ENCODE results near the gene GABRR2.
"Not testable (repeated sequence)": the region's sequence is repeated elsewhere in the genome, so short reads cannot be mapped to it uniquely, and the experiment has no call there.

GABRR2 gene

GRCh38 chr6:89310929-89311328, 4.2 kb downstream of the GABRR2 start:
- H3K9me3 Mint-ChIP-seq = no peaks in the 10 kb centered on the region
- no peak overlapping the region for H3K27ac Mint-ChIP-seq
- H3K4me3 Mint-ChIP-seq = no peak overlapping the region
- no peaks in the 10 kb centered on the region for H3K27me3 Mint-ChIP-seq
- H3K36me3 Mint-ChIP-seq = peaks cover 14% of the 10 kb centered on the region
- no peak for ATAC-seq
- H3K4me1 Mint-ChIP-seq = peaks cover 15% of the 10 kb centered on the region

- Mint-ChIP-seq H3K9me3 (no peaks in the 10 kb centered on the region), H3K27ac (no peak overlapping the region), H3K27me3 (no peaks in the 10 kb centered on the region)
Measured at GRCh38 chr6:89308525-89309395, 6.3 kb downstream of the GABRR2 start.

GRCh38 chr6:89304517-89304916, 10.6 kb downstream of the GABRR2 start:
- H3K4me3 Mint-ChIP-seq, H3K9me3 Mint-ChIP-seq, ATAC-seq, H3K27ac Mint-ChIP-seq, H3K27me3 Mint-ChIP-seq, H3K4me1 Mint-ChIP-seq, H3K36me3 Mint-ChIP-seq: not testable (repeated sequence)

More at GRCh38 chr6:89308525-89309395, 6.3 kb downstream of the GABRR2 start:
- H3K4me3 Mint-ChIP-seq = no peak overlapping the region
- ATAC-seq = no peak
- H3K4me1 Mint-ChIP-seq = peaks cover 15% of the 10 kb centered on the region
- no peaks in the 10 kb centered on the region for H3K36me3 Mint-ChIP-seq

- Mint-ChIP-seq H3K4me3 (no peak overlapping the region), H3K36me3 (peaks cover 8% of the 10 kb centered on the region), H3K27me3 (no peaks in the 10 kb centered on the region), H3K9me3 (no peaks in the 10 kb centered on the region), H3K4me1 (peaks cover 13% of the 10 kb centered on the region), H3K27ac (no peak overlapping the region)
- no peak for ATAC-seq
Measured at GRCh38 chr6:89302936-89303335, 12.2 kb downstream of the GABRR2 start.

GRCh38 chr6:89302195-89302770, 12.8 kb downstream of the GABRR2 start:
- no peak overlapping the region for H3K4me3 Mint-ChIP-seq
- peaks cover 19% of the 10 kb centered on the region for H3K4me1 Mint-ChIP-seq
- H3K36me3 Mint-ChIP-seq = peaks cover 8% of the 10 kb centered on the region
- ATAC-seq = no peak
- H3K27ac Mint-ChIP-seq = no peak overlapping the region
- H3K27me3 Mint-ChIP-seq = no peaks in the 10 kb centered on the region
- no peaks in the 10 kb centered on the region for H3K9me3 Mint-ChIP-seq

GRCh38 chr6:89301586-89302194, 13.4 kb downstream of the GABRR2 start:
- Mint-ChIP-seq H3K4me1 (peaks cover 19% of the 10 kb centered on the region), H3K36me3 (peaks cover 8% of the 10 kb centered on the region), H3K9me3 (no peaks in the 10 kb centered on the region), H3K27ac (no peak overlapping the region), H3K27me3 (no peaks in the 10 kb centered on the region), H3K4me3 (no peak overlapping the region)
- ATAC-seq = no peak

- H3K4me3 Mint-ChIP-seq = no peak overlapping the region
- no peak for ATAC-seq
- H3K27me3 Mint-ChIP-seq = no peaks in the 10 kb centered on the region
- H3K9me3 Mint-ChIP-seq = no peaks in the 10 kb centered on the region
- peaks cover 8% of the 10 kb centered on the region for H3K36me3 Mint-ChIP-seq
- H3K27ac Mint-ChIP-seq = no peak overlapping the region
- peaks cover 19% of the 10 kb centered on the region for H3K4me1 Mint-ChIP-seq
Measured at GRCh38 chr6:89299466-89299850, 15.6 kb downstream of the GABRR2 start.

GRCh38 chr6:89298680-89299465, 16.2 kb downstream of the GABRR2 start:
- no peaks in the 10 kb centered on the region for H3K9me3 Mint-ChIP-seq
- peaks cover 8% of the 10 kb centered on the region for H3K36me3 Mint-ChIP-seq
- H3K4me3 Mint-ChIP-seq = no peak overlapping the region
- peak overlapping the region; percentile 50 for H3K27ac Mint-ChIP-seq
- peaks cover 19% of the 10 kb centered on the region for H3K4me1 Mint-ChIP-seq
- no peaks in the 10 kb centered on the region for H3K27me3 Mint-ChIP-seq
- peak; percentile 58 for ATAC-seq

- Mint-ChIP-seq H3K27ac (peak overlapping the region; percentile 50), H3K4me1 (peaks cover 19% of the 10 kb centered on the region), H3K36me3 (peaks cover 2% of the 10 kb centered on the region), H3K4me3 (peak overlapping the region; percentile 36), H3K27me3 (no peaks in the 10 kb centered on the region), H3K9me3 (no peaks in the 10 kb centered on the region)
- peak; percentile 91 for ATAC-seq
Measured at GRCh38 chr6:89297695-89298351, 17.3 kb downstream of the GABRR2 start.

GRCh38 chr6:89295981-89296380, 19.1 kb downstream of the GABRR2 start:
- peaks cover 19% of the 10 kb centered on the region for H3K4me1 Mint-ChIP-seq
- no peaks in the 10 kb centered on the region for H3K36me3 Mint-ChIP-seq
- no peak for ATAC-seq

GRCh38 chr6:89295116-89295515, 20.0 kb downstream of the GABRR2 start:
- peaks cover 19% of the 10 kb centered on the region for H3K4me1 Mint-ChIP-seq
- H3K27me3 Mint-ChIP-seq, H3K27ac Mint-ChIP-seq, H3K9me3 Mint-ChIP-seq, ATAC-seq, H3K4me3 Mint-ChIP-seq, H3K36me3 Mint-ChIP-seq: not testable (repeated sequence)

More at GRCh38 chr6:89295981-89296380, 19.1 kb downstream of the GABRR2 start:
- H3K9me3 Mint-ChIP-seq = no peaks in the 10 kb centered on the region
- H3K27me3 Mint-ChIP-seq = no peaks in the 10 kb centered on the region
- no peak overlapping the region for H3K27ac Mint-ChIP-seq
- no peak overlapping the region for H3K4me3 Mint-ChIP-seq

GRCh38 chr6:89291256-89291819, 23.8 kb downstream of the GABRR2 start:
- no peak for ATAC-seq
- no peaks in the 10 kb centered on the region for H3K27me3 Mint-ChIP-seq
- H3K9me3 Mint-ChIP-seq = peaks cover 8% of the 10 kb centered on the region
- H3K36me3 Mint-ChIP-seq = no peaks in the 10 kb centered on the region
- no peaks in the 10 kb centered on the region for H3K4me1 Mint-ChIP-seq
- H3K27ac Mint-ChIP-seq = no peak overlapping the region
- H3K4me3 Mint-ChIP-seq = no peak overlapping the region

GRCh38 chr6:89290401-89291155, 24.5 kb downstream of the GABRR2 start:
- H3K27ac Mint-ChIP-seq = no peak overlapping the region
- no peak overlapping the region for H3K4me3 Mint-ChIP-seq
- ATAC-seq = peak; percentile 31
- no peaks in the 10 kb centered on the region for H3K36me3 Mint-ChIP-seq
- peaks cover 8% of the 10 kb centered on the region for H3K9me3 Mint-ChIP-seq
- no peaks in the 10 kb centered on the region for H3K4me1 Mint-ChIP-seq
- H3K27me3 Mint-ChIP-seq = no peaks in the 10 kb centered on the region

GRCh38 chr6:89289710-89290109, 25.4 kb downstream of the GABRR2 start:
- Mint-ChIP-seq H3K4me1 (no peaks in the 10 kb centered on the region), H3K27ac (no peak overlapping the region)

More at GRCh38 chr6:89289710-89290109, 25.4 kb downstream of the GABRR2 start:
- H3K4me3 Mint-ChIP-seq = no peak overlapping the region
- no peak for ATAC-seq
- H3K36me3 Mint-ChIP-seq = no peaks in the 10 kb centered on the region
- H3K27me3 Mint-ChIP-seq = no peaks in the 10 kb centered on the region
- H3K9me3 Mint-ChIP-seq = peaks cover 8% of the 10 kb centered on the region
